Colonic mucosa (tissue), 4 donors: Measurements from ENCODE around the gene FAM47C. TPM values are rescaled to one million over a fixed set of nuclear protein-coding genes. Genes with fewer than 3 reads are reported as not detected.
"Not testable (repeated sequence)": the region's sequence is repeated elsewhere in the genome, so short reads cannot be mapped to it uniquely, and the experiment has no call there.

ENCODE experiments used
- DNase-seq: peaks from one replicate; pipeline ENCODE4 v3.0.0-alpha.2; 2020
- H3K27ac ChIP-seq: fragments of 200-600 bp; one replicate; pipeline ENCODE4 v1.8.0; 2021
- H3K27me3 ChIP-seq: fragments of 200-600 bp; one replicate; pipeline ENCODE4 v1.8.0; 2021
- H3K36me3 ChIP-seq: fragments of 200-600 bp; one replicate; pipeline ENCODE4 v1.8.0; 2021
- H3K4me1 ChIP-seq: fragments of 200-600 bp; one replicate; pipeline ENCODE4 v1.8.0; 2021; ENCODE audit warnings: mild to moderate bottlenecking
- H3K4me3 ChIP-seq: fragments of 200-600 bp; one replicate; pipeline ENCODE4 v1.8.0; 2021
- H3K9ac ChIP-seq, 2 donors: one replicate each; pipeline ENCODE4 v1.7.0; 2013; ENCODE audit warnings: control low read depth in 2 of 2, low read depth in 2 of 2, low read length in 2 of 2
- H3K9me3 ChIP-seq: fragments of 200-600 bp; one replicate; pipeline ENCODE4 v1.8.0; 2021
- CTCF ChIP-seq: fragments of 200-600 bp; IDR thresholded peaks from one replicate; pipeline ENCODE4 v1.8.0; 2022; ENCODE audit warnings: antibody characterized with exemption, mild to moderate bottlenecking
- intact Hi-C: fragments of 100-400 bp; cut with DNase I; formaldehyde crosslinking; loops from one replicate; pipeline ENCODE4 v1.14.1; 2022
- total RNA-seq, 2 donors: library from RNA; stranded (reverse); fragmentation: NEBNext Ultra II Directional in 1 of 2; extraction: Animal tissue kit (Norgen Biotek cat#: 25700) in 1 of 2; gene quantifications; one replicate each; pipeline ENCODE4 v1.2.1, GENCODE V29; 2021
- donor health status: healthy.
- donor health status: DM: no; HTN: no; CAD: no.
- donor health status: DM: no; HTN: no; CAD: no.

Gene FAM47C
- total RNA-seq, result not detected

DNA sequence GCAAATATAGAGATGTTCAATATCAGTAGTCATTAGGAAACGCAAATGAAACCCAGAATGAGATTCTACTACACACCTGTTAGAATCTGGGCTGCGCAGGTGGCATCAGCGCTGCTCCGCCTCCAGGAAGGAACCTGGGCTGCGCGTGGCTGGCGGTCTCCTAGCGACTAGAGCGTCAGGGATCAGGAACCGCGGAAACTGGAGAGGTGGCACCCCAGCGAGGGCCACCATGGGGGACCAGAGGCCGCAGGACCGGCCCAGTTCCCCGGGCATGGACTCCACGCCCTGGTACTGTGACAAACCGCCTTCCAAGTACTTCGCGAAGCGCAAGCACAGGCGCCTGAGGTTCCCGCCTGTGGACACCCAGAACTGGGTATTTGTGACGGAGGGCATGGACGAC, at the start of gene FAM47C:
Gene FAM47C (plus strand): TSS at position 185 of the 400 bp plus-strand sequence. CDS start 45 bp downstream, at position 230.
- H3K36me3 ChIP-seq, H3K9ac ChIP-seq, H3K27me3 ChIP-seq, H3K9me3 ChIP-seq, intact Hi-C loops, H3K4me3 ChIP-seq, H3K4me1 ChIP-seq, DNase-seq, H3K27ac ChIP-seq: not testable (repeated sequence)

- Histone ChIP-seq H3K4me3 (no peak overlapping the region), H3K27me3 (peaks cover 18% of the 10 kb centered on the region), H3K9me3 (no peaks in the 10 kb centered on the region), H3K27ac (no peak overlapping the region), H3K9ac (no peak overlapping the region), H3K4me1 (no peaks in the 10 kb centered on the region), H3K36me3 (no peaks in the 10 kb centered on the region)
- intact Hi-C loops, result no loop called here
- TF ChIP-seq CTCF, result no peak
- DNase-seq, result no peak
These were observed 46.6 kb upstream of the FAM47C start for GRCh38 chrX:36961590-36961989.

DNA sequence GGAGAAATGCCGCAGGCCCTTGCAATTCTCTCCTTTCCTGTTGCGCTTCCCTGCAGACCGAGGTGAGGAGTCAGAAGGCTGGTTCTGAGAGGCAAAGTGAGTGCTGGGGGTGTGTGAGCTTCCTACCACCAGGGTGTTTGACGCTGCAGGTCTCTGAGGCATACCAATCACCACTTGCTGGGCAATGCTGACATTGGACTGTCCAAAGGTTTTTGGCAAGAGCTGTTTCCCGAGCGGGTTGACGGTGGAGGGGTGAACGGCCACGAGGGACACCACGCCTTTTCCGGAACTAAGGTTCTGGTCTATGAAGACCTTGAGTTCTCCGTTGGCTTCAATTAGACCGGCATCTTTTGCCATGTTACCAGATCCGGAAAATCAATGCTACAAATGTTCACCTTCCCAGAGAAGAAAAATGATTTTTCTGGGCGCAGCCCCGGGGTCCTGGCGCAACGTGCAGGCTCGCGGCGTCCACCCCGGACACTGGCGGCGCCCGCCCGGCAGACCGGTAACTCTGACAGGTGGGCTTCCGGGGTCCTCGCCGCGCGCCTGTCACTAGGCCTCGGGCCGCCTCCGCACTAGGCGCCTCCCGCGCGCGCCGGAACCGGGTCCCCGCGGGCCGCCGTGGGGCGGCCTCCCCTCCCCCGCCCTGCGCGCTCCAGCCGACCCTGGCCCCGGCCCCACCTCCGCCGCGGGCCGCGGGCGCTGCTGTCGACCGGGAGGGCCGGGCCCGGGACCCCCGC, 44.9 kb upstream of the FAM47C start:
- H3K27me3 ChIP-seq, result peaks cover 6% of the 10 kb centered on the region
- intact Hi-C loops, result no loop called here

GRCh38 chrX:36963852-36964251, 44.3 kb upstream of the FAM47C start:
- Histone ChIP-seq H3K9ac (no peak overlapping the region), H3K9me3 (no peaks in the 10 kb centered on the region), H3K27me3 (peaks cover 6% of the 10 kb centered on the region), H3K4me3 (no peak overlapping the region), H3K27ac (no peak overlapping the region), H3K4me1 (no peaks in the 10 kb centered on the region), H3K36me3 (no peaks in the 10 kb centered on the region)
- intact Hi-C loops, result no loop called here
- TF ChIP-seq CTCF, result no peak
- no peak for DNase-seq

More for the DNA sequence above, 44.9 kb upstream of the FAM47C start:
- no peak for DNase-seq
- no peak overlapping the region for H3K27ac ChIP-seq
- H3K4me1 ChIP-seq, result no peaks in the 10 kb centered on the region
- no peak overlapping the region for H3K9ac ChIP-seq
- TF ChIP-seq CTCF, result no peak
- H3K36me3 ChIP-seq, result no peaks in the 10 kb centered on the region
- no peak overlapping the region for H3K4me3 ChIP-seq
- H3K9me3 ChIP-seq, result no peaks in the 10 kb centered on the region

GRCh38 chrX:36973575-36973974, 34.6 kb upstream of the FAM47C start:
- no peak for DNase-seq
- no peak overlapping the region for H3K9ac ChIP-seq

More at GRCh38 chrX:36973575-36973974, 34.6 kb upstream of the FAM47C start:
- intact Hi-C loops, result no loop called here
- Histone ChIP-seq H3K4me1 (no peaks in the 10 kb centered on the region), H3K27ac (no peak overlapping the region), H3K4me3 (no peak overlapping the region), H3K27me3 (no peaks in the 10 kb centered on the region), H3K36me3 (no peaks in the 10 kb centered on the region), H3K9me3 (no peaks in the 10 kb centered on the region)
- TF ChIP-seq CTCF, result no peak
